Measurements from ENCODE around the gene IGSF11.

Gene IGSF11

GRCh38 chr3:118948146-118948545 is 86.5 kb downstream of the IGSF11 start:
- H3K27ac ChIP-seq: no peak overlapping the region
- TF ChIP-seq ZFX (IDR thresholded peaks at IDR 0.05; ENCODE audit: borderline replicate concordance): no peak
- TF ChIP-seq CTCF (IDR thresholded peaks at IDR 0.05): no peak

GRCh38 chr3:118946449-118946848 is 88.2 kb downstream of the IGSF11 start:
- no peak overlapping the region for H3K27ac ChIP-seq
- TF ChIP-seq ZFX (IDR thresholded peaks at IDR 0.05; ENCODE audit: borderline replicate concordance): no peak
- no peak for TF ChIP-seq CTCF (IDR thresholded peaks at IDR 0.05)

GRCh38 chr3:118945834-118946233 is 88.8 kb downstream of the IGSF11 start:
- TF ChIP-seq CTCF (IDR thresholded peaks at IDR 0.05): no peak
- TF ChIP-seq ZFX (IDR thresholded peaks at IDR 0.05; ENCODE audit: borderline replicate concordance): no peak

GRCh38 chr3:118943597-118943996 is 91.0 kb downstream of the IGSF11 start:
- no peak overlapping the region for H3K27ac ChIP-seq
- TF ChIP-seq ZFX (IDR thresholded peaks at IDR 0.05; ENCODE audit: borderline replicate concordance) (no peak), CTCF (IDR thresholded peaks at IDR 0.05) (no peak)

More at GRCh38 chr3:118945834-118946233, 88.8 kb downstream of the IGSF11 start:
- H3K27ac ChIP-seq: no peak overlapping the region

GRCh38 chr3:118942671-118943070 is 92.0 kb downstream of the IGSF11 start:
- no peak overlapping the region for H3K27ac ChIP-seq
- TF ChIP-seq ZFX (IDR thresholded peaks at IDR 0.05; ENCODE audit: borderline replicate concordance) (no peak), CTCF (IDR thresholded peaks at IDR 0.05) (no peak)

GRCh38 chr3:118942195-118942594 is 92.5 kb downstream of the IGSF11 start:
- TF ChIP-seq ZFX (IDR thresholded peaks at IDR 0.05; ENCODE audit: borderline replicate concordance) (no peak), CTCF (IDR thresholded peaks at IDR 0.05) (no peak)
- no peak overlapping the region for H3K27ac ChIP-seq

- H3K27ac ChIP-seq: no peak overlapping the region
- TF ChIP-seq ZFX (IDR thresholded peaks at IDR 0.05; ENCODE audit: borderline replicate concordance) (no peak), CTCF (IDR thresholded peaks at IDR 0.05) (no peak)
These were observed 93.4 kb downstream of the IGSF11 start for GRCh38 chr3:118941236-118941635.
